BJ (cell line): ENCODE data around the gene MREG. TPM values are rescaled to one million over a fixed set of nuclear protein-coding genes. Genes with fewer than 3 reads are reported as not detected.
A peak's percentile ranks its signal among the peaks of the same experiment; 100 is the strongest.

Source experiments
- CTCF ChIA-PET: fragments of 350-600 bp; formaldehyde crosslinking; extraction: SDS; loops from one replicate; lab custom pipeline; 2021; ENCODE audit warnings: antibody characterized with exemption, inconsistent platforms; lab: Yijun Ruan, JAX
- POLR2A ChIA-PET: fragments of 300-600 bp; sonication (Branson Sonifier 250); formaldehyde crosslinking; extraction: SDS; loops from one replicate; lab custom pipeline; 2021; ENCODE audit warnings: antibody characterized with exemption; lab: Charles Lee
- DNase-seq: peaks from one replicate; pipeline ENCODE4 v3.0.0-alpha.2; 2011; ENCODE audit warnings: low read depth
- H3K27me3 ChIP-seq: 2 replicates; pipeline ENCODE4 v1.6.0; 2011; ENCODE audit warnings: low read length; ENCODE audit not compliant: control insufficient read depth, insufficient read depth
- H3K36me3 ChIP-seq: 2 replicates; pipeline ENCODE4 v1.5.1; 2011; ENCODE audit warnings: low read length; ENCODE audit not compliant: control insufficient read depth, insufficient read depth
- H3K4me3 ChIP-seq: 2 replicates; pipeline ENCODE4 v1.5.1; 2011; ENCODE audit warnings: low read depth, mild to moderate bottlenecking, control low read depth, low read length
- polyA plus RNA-seq: library from polyadenylated mRNA; depleted of rRNA; stranded (reverse); fragments of >200 nt; gene quantifications from 2 replicates; pipeline ENCODE4 v1.2.3, GENCODE V29; 2011
- TF ChIP-seq, protein P1 (sequence below): IDR thresholded peaks from 2 replicates; pipeline ENCODE4 v1.5.1; 2011; ENCODE audit warnings: low read depth, mild to moderate bottlenecking, control low read depth, inconsistent platforms, low read length, moderate library complexity; ENCODE audit not compliant: insufficient read depth

The MREG gene
- polyA plus RNA-seq, 1 experiment, result 1.1 TPM

DNA sequence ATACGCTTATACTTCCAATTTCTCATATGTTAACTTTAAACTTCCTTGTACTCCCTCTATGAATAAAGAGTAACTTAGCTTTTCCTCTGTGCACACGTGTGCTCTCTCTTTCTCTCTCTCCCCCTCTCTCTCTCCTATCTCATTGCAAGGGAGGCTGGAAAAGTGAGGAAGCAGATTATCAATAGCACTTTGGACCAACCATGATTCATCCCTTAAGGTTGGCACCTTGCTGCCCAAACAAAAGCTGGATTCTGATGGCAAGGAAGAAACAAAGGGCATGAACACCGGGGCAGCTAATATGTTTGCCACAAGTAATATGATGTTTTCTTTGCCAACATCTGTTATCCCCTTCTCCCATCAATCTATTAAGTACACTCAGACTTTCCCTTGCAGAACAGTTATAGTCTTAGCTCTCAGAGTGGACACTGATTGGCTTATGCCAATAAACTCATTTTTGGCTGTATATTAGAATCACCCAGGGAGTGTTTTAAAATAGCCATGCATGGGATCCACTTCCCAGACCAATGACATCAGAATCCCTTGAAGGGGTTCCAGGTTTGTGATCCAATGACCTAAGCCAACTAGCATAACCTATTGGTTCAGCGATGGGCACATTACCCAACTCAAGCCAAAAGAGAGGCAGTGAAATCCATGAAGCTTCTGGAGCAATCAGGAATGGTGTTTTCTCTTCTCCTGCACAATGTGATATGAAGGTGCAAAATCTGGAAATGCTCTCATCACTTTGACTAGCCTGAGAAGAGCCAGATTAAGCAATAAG is 60.3 kb downstream of the MREG start:
- DNase-seq, result no peak
- ChIA-PET CTCF (interaction anchor here (4.3 kb wide), 1 partner anchor 70 kb away, joined by 35 read pairs; no protein-coding TSS in a partner anchor), POLR2A (no interaction called here)
- TF ChIP-seq, protein P1, sequence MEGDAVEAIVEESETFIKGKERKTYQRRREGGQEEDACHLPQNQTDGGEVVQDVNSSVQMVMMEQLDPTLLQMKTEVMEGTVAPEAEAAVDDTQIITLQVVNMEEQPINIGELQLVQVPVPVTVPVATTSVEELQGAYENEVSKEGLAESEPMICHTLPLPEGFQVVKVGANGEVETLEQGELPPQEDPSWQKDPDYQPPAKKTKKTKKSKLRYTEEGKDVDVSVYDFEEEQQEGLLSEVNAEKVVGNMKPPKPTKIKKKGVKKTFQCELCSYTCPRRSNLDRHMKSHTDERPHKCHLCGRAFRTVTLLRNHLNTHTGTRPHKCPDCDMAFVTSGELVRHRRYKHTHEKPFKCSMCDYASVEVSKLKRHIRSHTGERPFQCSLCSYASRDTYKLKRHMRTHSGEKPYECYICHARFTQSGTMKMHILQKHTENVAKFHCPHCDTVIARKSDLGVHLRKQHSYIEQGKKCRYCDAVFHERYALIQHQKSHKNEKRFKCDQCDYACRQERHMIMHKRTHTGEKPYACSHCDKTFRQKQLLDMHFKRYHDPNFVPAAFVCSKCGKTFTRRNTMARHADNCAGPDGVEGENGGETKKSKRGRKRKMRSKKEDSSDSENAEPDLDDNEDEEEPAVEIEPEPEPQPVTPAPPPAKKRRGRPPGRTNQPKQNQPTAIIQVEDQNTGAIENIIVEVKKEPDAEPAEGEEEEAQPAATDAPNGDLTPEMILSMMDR, result no peak
- Histone ChIP-seq H3K4me3 (no peak overlapping the region), H3K36me3 (no peaks in the 10 kb centered on the region), H3K27me3 (no peaks in the 10 kb centered on the region)

DNA sequence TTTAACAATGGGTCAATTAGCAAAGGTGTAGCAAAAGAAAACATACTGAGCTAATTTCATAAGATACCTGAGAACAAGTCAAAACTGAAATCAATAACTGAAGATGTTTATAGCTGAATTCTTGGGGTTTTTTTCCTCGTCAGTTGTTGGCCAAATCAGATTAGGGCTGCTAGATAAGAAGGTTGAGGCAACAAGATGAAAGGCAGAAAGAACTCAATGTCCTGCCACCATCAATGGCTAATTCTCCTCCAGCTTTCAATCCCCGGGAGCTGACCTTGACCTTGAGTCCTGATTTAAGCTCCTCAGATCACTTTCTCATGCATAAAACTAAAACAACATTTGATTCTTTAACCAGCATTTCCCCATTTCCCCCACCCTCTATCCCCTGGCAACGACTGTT is 61.8 kb downstream of the MREG start:
- no peak for DNase-seq
- Histone ChIP-seq H3K4me3 (no peak overlapping the region), H3K27me3 (no peaks in the 10 kb centered on the region), H3K36me3 (no peaks in the 10 kb centered on the region)
- TF ChIP-seq, protein P1, result no peak
- ChIA-PET CTCF (interaction anchor here (0.9 to 4.3 kb wide), 5 partner anchors 8 to 71 kb away, joined by 3 to 35 read pairs (median 8); no protein-coding TSS in a partner anchor), POLR2A (no interaction called here)

DNA sequence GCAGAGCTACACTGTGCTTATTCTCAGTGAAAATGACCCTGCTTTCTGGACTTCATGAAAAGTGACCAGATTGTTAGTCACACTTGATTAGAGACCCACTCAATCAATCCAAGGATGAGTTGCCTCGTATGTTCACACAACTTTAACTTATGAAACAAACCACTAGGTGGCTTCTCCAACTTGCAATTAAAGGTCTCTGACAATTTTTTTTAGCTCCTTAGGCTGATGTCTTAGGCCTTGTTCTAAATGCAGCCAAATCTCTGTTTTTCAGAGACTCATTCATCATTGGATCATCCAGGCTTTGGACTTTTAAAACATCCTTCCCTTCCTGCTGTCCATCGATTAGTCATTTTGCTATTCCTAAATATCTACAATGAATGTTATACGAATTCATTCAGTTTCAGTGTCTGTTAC is 63.4 kb downstream of the MREG start:
- POLR2A ChIA-PET, result no interaction called here
- H3K4me3 ChIP-seq, result no peak overlapping the region

DNA sequence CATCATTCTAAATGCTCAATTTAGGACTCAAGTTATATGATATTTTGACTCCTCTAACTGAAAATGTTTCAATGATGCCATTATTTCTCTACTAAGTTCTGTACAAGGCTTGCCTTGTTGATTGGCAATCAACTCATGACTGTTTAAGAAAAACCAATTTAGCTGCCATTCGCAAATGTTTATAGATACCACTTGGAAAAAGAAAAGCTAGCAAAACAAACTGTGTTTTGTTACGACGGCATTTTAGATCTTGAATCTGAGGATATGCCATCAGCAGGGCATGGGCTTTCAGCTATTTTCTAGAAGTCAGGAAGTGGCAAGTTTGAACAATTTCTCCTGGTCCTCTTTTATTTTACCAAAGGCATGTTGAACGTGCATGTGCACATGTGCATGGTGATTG is 65.3 kb downstream of the MREG start:
- POLR2A ChIA-PET, result no interaction called here
- Histone ChIP-seq H3K27me3 (no peaks in the 10 kb centered on the region), H3K36me3 (no peaks in the 10 kb centered on the region), H3K4me3 (no peak overlapping the region)
- TF ChIP-seq, protein P1, result no peak
- no peak for DNase-seq
- CTCF ChIA-PET, result interaction anchor here (1.0 to 1.6 kb wide), 7 partner anchors 8 to 91 kb away, joined by 3 to 7 read pairs (median 4); no protein-coding TSS in a partner anchor

More for the DNA sequence above, 63.4 kb downstream of the MREG start:
- CTCF ChIA-PET, result interaction anchor here (0.8 to 4.3 kb wide), 13 partner anchors 8 to 108 kb away, joined by 3 to 35 read pairs (median 5); no protein-coding TSS in a partner anchor
- Histone ChIP-seq H3K36me3 (no peaks in the 10 kb centered on the region), H3K27me3 (no peaks in the 10 kb centered on the region)
- DNase-seq, result no peak
- TF ChIP-seq, protein P1, result peak; percentile 62

DNA sequence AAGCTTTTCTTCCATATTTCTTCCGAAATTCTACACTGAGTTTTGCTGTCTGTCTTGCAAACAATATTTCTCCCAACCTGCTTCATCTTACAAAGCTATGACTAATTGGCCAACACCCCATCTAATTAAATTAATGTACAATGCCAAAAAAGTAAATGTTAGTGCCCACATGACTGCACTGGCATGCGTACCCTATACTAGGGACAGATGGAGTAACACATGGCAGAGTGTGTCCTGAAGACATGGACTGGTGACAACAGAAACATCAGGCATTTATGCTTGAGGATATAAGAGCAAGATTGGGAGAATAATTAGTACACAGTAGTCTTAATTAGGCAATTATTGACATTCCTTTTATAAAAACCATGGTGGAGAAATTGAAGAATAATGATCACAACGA is 66.8 kb downstream of the MREG start:
- ChIA-PET CTCF (interaction anchor here (2.8 kb wide), 1 partner anchor 15 kb away, joined by 13 read pairs; no protein-coding TSS in a partner anchor), POLR2A (no interaction called here)
- Histone ChIP-seq H3K27me3 (no peaks in the 10 kb centered on the region), H3K4me3 (no peak overlapping the region), H3K36me3 (no peaks in the 10 kb centered on the region)
- TF ChIP-seq, protein P1, result no peak
- no peak for DNase-seq
